NCI-H69 (cell line): ENCODE measurements around the gene UPK3B.
"Not testable (repeated sequence)": the region's sequence is repeated elsewhere in the genome, so short reads cannot be mapped to it uniquely, and the experiment has no call there.

Source experiments
- DNase-seq: peaks from one replicate; lab custom pipeline; 2025; lab: John Stamatoyannopoulos, UW

The UPK3B gene

GRCh38 chr7:76509931-76510877 is at the start of gene UPK3B:
UPK3B (plus strand) TSS chr7:76510552; CDS start chr7:76510653, 101 bp downstream.
- DNase-seq = peak; percentile 66

GRCh38 chr7:76460767-76461166 is 49.6 kb upstream of the UPK3B start:
- DNase-seq = not testable (repeated sequence)

- not testable (repeated sequence) for DNase-seq
Measured at GRCh38 chr7:76461464-76462101, 48.8 kb upstream of the UPK3B start, which contains the start of gene DTX2. DTX2 (plus strand) TSS chr7:76461709; CDS start chr7:76480510, 18,801 bp downstream.

GRCh38 chr7:76462271-76462882 is 48.0 kb upstream of the UPK3B start:
- not testable (repeated sequence) for DNase-seq

GRCh38 chr7:76464959-76465358 is 45.4 kb upstream of the UPK3B start:
- DNase-seq = not testable (repeated sequence)

- DNase-seq = not testable (repeated sequence)
Measured at GRCh38 chr7:76465950-76466349, 44.4 kb upstream of the UPK3B start.

- peak; percentile 41 for DNase-seq
Measured at GRCh38 chr7:76467743-76468404, 42.5 kb upstream of the UPK3B start.

- DNase-seq = not testable (repeated sequence)
Measured at GRCh38 chr7:76471556-76472221, 38.7 kb upstream of the UPK3B start.

- not testable (repeated sequence) for DNase-seq
Measured at GRCh38 chr7:76473097-76473496, 37.3 kb upstream of the UPK3B start.

- not testable (repeated sequence) for DNase-seq
Measured at GRCh38 chr7:76476280-76476679, 34.1 kb upstream of the UPK3B start.

- DNase-seq = not testable (repeated sequence)
Measured at GRCh38 chr7:76476742-76477474, 33.4 kb upstream of the UPK3B start.

GRCh38 chr7:76479628-76480027 is 30.7 kb upstream of the UPK3B start:
- DNase-seq = not testable (repeated sequence)

- not testable (repeated sequence) for DNase-seq
Measured at GRCh38 chr7:76480403-76481253, 29.7 kb upstream of the UPK3B start.

- not testable (repeated sequence) for DNase-seq
Measured at GRCh38 chr7:76482660-76483059, 27.7 kb upstream of the UPK3B start.

- DNase-seq = not testable (repeated sequence)
Measured at GRCh38 chr7:76483081-76483480, 27.3 kb upstream of the UPK3B start.

- not testable (repeated sequence) for DNase-seq
Measured at GRCh38 chr7:76484456-76484855, 25.9 kb upstream of the UPK3B start.

- not testable (repeated sequence) for DNase-seq
Measured at GRCh38 chr7:76485822-76486610, 24.3 kb upstream of the UPK3B start.

- DNase-seq = not testable (repeated sequence)
Measured at GRCh38 chr7:76486618-76487017, 23.7 kb upstream of the UPK3B start.

- not testable (repeated sequence) for DNase-seq
Measured at GRCh38 chr7:76487969-76488368, 22.4 kb upstream of the UPK3B start.
